A204.1 (cell line): ENCODE data around the gene MISP3.

Experiments
- FAIRE-seq: peaks from 2 replicates; lab custom pipeline; 2012; peaks lifted over from hg19 to GRCh38; lab: Jason Lieb, UNC

The MISP3 gene

DNA sequence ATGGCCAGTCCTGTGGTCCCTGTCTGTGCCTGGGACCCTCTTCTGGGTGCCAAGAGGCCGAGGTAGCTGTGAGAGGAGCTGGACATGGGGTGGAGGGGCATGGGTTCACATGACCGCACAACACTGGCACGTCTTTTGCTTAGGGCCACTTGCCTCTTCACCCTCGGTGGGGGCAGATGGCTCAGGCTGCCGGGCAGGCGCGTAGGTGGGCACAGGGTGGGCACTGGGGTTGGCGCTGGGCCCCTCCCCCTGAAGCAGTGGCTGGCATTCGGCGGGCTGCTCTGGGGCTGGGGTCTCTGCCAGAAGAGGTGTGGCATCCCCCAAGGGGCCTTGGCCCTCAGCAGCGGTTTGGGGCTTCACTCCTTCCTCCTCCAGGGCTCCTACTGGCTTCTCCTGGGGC is 19.1 kb upstream of the MISP3 start:
- no peak for FAIRE-seq

DNA sequence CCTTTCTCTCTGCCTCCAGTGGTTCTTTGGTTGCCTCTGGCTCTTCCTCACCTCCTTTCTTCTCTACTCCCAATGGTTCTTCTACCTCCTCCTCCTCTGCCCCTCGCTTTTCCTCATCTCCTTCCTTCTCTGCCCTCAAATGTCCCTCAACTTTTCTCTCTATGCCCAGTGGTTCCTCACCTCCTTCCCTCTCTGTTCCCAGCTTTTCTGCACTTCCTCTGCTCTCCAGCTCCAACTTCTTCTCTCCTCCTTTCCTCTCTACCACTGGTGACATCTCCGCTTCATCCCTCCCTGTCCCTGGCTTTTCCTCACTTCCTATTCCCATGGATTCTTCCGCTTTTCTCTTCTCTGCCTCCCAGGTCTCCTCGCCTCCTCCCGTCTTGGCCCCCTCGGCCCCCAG is 18.5 kb upstream of the MISP3 start:
- FAIRE-seq, result no peak

- no peak for FAIRE-seq
Measured at GRCh38 chr19:14054721-14055120, 17.9 kb upstream of the MISP3 start.

DNA sequence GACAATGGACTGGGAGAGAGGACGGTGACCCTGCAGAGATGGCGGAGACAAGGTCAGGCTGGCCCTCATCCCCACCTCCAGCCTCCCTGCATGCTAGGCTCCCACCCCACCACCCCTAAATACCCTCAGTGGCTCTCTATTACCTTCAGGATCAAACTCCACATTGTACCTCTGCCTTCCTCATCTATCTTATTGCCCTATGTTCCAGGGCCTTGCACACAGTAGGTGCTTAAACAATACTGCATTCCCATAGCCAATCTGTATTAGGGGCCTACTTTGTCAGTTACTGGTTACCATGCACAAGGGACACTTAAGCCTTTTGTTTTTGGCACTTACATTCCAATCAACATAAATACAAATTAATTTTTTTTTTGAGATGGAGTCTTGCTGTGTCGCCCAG is 17.2 kb upstream of the MISP3 start:
- no peak for FAIRE-seq

- FAIRE-seq, result no peak
Measured at GRCh38 chr19:14056069-14056666, 16.4 kb upstream of the MISP3 start.

DNA sequence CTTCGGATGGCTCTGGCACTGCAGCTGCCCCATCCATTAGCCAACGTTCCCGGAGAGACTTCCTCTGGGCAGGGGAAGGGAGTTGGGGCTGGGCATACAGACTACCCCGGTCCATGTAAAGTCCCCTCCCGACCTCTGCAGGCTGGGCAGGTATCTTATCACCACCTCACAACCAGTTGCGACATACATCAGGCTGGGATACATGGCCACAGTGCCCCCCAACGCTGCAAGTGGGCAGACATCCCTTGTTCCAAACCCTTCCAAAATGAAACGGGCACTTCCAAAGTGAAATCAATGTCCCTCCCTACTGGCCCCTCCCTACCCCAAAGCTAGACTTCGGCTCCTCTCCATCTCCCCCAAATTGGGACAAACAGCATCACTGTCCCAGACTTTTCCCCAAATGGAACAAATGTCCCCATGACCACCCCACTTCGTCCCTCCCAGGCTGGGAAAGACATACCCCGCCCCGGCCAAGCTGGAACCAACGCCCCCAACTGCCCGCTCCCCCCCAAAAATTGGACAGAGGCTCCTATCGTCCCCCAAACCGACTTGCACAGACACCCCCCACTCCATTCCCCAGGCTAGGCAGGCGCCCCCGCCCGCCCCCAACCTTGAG is 15.7 kb upstream of the MISP3 start:
- FAIRE-seq, result no peak

GRCh38 chr19:14058182-14059092 is 14.1 kb upstream of the MISP3 start:
- FAIRE-seq, result no peak

GRCh38 chr19:14059093-14059480 is 13.5 kb upstream of the MISP3 start:
- FAIRE-seq, result no peak

- no peak for FAIRE-seq
Measured at GRCh38 chr19:14059652-14060155, 12.9 kb upstream of the MISP3 start.

DNA sequence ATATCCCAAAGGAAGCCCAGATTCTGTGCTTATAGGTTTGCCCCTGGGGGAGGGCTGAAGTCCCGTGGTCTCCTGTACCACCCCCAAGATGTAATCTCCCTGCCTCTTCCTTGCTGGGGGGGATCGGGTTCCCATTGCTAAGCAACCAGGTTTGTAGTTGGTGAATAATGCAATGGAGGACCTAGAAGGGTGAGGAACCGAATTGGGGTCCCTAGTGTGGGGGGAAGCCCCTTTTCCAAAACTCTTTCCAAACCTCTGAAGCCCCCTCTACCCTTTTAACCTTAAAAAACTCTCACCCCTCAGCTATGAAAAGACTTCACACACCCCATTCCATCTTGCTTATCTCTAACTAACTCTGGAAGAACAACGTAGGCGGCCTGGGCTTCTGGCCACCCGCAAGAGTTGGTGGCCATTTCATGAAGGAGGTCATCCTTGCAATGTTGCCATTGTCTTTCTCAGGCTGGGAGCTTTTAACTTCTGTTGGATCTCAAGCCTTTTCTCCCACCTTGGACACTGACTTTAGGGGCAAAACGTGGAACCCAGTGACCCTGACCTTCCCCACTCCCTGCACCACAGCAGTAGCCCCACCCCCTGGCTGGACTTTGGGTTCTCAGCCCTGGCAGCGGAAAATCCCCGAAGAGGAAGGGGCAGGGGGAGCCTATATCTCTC is 11.4 kb upstream of the MISP3 start:
- FAIRE-seq, result no peak

DNA sequence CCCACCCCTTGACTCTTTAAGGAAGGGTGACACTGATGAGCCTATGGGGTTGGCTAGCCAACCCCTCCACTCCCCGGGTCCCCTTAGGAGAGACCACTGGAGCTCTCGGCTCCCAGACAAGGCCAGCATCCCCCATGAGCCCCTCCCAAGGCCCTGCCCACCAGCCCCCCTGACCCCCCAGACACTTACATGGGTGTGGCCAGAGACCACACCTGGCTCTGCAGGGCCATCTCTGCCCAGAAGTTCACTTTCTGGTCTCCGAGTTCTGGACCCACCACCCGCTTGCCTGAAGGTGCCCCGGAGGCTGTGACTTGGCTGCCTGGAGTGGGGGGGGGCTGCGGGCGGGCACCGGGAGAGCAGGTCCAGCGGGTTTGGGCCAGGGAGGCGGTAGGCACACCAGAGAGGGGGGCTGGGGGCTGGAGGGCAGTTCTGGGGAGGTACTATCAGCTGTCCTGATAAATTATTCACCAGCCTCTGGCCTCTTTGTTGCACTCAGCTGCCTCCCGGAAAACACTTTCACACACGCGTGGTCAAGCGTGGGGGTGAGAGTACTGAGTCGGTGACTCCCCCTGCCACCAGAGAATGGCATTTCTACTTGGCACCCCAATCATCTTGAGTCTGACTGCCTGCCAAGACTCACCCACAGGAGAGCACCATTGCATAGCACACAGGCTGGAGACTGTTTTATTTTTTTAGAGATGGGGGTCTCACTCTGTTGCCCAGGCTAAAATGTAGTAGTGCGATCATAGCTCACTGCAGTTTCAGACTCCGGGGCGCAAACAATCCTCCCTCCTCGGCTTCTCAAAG is 10.6 kb upstream of the MISP3 start, which contains the start of gene PALM3:
TSS of gene PALM3 (minus strand) at position 326 of the 807 bp plus-strand sequence. CDS start at position 230, 96 bp downstream.
- no peak for FAIRE-seq

DNA sequence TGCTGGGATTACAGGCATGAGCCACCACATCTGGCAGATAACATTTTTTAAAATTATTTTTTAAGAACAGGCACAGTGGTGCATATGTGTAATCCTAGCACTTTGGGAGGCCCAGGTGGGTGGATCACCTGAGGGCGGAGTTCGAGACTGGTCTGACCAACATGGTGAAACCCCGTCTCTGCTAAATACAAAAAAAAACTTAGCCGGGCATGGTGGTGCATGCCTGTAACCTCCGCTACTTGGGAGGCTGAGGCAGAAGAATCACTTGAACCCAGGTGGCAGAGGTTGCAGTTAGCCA is 10.1 kb upstream of the MISP3 start:
- no peak for FAIRE-seq

DNA sequence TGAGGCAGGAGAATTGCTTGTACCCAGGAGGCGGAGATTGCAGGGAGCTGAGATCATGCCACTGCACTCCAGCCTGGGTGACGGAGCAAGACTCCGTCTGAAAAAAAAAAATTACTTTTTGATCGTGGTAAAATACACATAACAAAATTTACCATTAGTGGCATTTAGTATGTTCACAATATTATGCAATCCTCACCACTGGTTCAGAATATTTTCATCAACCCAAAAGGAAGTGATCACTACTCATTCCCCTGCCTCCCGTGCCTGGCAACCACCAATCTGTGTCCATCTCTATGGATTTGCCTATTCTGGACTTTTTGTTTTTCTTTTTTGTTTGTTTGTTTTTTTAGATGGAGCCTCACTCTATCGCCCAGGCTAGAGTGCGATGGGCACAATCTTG is 9.5 kb upstream of the MISP3 start:
- no peak for FAIRE-seq

GRCh38 chr19:14066134-14066533 is 6.5 kb upstream of the MISP3 start:
- no peak for FAIRE-seq

GRCh38 chr19:14070268-14071050 is 2.1 kb upstream of the MISP3 start:
- no peak for FAIRE-seq

DNA sequence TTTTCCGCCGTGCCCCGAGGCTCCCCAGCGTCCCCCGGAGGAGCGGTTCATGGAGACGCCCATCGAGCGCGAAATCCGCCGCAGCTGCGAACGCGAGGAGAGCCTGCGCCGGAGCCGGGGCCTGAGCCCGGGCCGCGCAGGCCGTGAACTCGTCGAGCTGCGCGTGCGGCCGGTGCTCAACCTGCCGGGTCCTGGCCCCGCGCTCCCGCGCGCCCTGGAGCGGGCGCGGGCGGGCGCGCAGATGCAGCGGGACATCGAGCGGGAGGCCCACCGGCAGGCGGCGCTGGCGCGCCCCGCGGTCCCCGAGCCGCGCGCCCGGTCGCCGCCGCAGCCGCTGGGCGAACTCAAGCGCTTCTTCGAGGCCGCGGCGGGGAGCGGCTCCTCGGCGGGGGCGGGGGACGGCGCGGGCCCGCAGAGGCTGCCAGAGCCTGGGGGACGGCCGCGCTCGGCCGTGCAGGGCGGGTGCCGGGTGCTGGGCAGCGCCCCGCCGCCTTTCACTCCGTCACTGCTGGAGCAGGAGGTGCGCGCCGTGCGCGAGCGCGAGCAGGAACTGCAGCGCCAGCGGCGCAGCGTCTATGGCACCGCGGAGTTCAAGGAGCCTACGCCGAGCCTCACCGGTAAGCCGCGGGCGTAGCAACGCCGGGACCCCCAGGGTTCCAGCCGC is 807 bp downstream of the MISP3 start:
- no peak for FAIRE-seq

- no peak for FAIRE-seq
Measured at GRCh38 chr19:14073925-14074838, 1.6 kb downstream of the MISP3 start.

DNA sequence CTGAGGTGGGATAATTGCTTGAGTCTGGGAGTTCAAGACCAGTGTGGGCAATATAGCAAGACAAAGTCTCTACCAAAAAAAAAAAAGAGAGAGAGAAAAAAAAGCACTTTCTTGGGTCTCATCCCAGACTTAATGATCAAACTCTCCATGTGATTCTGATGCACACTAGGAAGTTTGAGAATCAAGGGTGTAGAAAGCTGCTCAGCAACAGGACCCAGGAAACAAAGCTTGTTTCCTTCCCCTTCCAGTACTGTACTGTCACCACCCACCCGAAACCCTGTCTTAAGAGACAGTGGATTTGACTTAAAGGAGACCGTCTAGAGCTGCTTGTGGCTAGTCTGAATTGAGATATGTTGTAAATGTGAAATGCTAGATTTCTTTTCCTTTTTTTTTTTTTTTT is 5.8 kb downstream of the MISP3 start:
- no peak for FAIRE-seq
